ENCODE data around the gene CFHR1.
"Not testable (repeated sequence)": the region's sequence is repeated elsewhere in the genome, so short reads cannot be mapped to it uniquely, and the experiment has no call there.

The CFHR1 gene

GRCh38 chr1:196808529-196809235 is 10.8 kb upstream of the CFHR1 start:
- Histone ChIP-seq H3K27me3 (ENCODE audit: control insufficient read depth, insufficient read depth, low read length) (no peaks in the 10 kb centered on the region), H3K27ac (ENCODE audit: low read depth, low read length) (no peak overlapping the region), H3K9me3 (ENCODE audit: control insufficient read depth, insufficient read depth, low read depth, low read length) (no peaks in the 10 kb centered on the region), H3K9ac (ENCODE audit: low read length) (no peak overlapping the region), H3K36me3 (ENCODE audit: control insufficient read depth, insufficient read depth, low read length) (no peaks in the 10 kb centered on the region), H3K4me1 (ENCODE audit: control insufficient read depth, insufficient read depth, low read length) (no peaks in the 10 kb centered on the region), H3K4me3 (ENCODE audit: low read depth, low read length) (no peak overlapping the region)

GRCh38 chr1:196817442-196817841 is 2.1 kb upstream of the CFHR1 start:
- H3K4me3 ChIP-seq (ENCODE audit: low read depth, low read length); H3K4me1 ChIP-seq (ENCODE audit: control insufficient read depth, insufficient read depth, low read length); H3K27ac ChIP-seq (ENCODE audit: low read depth, low read length); H3K36me3 ChIP-seq (ENCODE audit: control insufficient read depth, insufficient read depth, low read length); H3K27me3 ChIP-seq (ENCODE audit: control insufficient read depth, insufficient read depth, low read length); H3K9ac ChIP-seq (ENCODE audit: low read length); H3K9me3 ChIP-seq (ENCODE audit: control insufficient read depth, insufficient read depth, low read depth, low read length): not testable (repeated sequence)

DNA sequence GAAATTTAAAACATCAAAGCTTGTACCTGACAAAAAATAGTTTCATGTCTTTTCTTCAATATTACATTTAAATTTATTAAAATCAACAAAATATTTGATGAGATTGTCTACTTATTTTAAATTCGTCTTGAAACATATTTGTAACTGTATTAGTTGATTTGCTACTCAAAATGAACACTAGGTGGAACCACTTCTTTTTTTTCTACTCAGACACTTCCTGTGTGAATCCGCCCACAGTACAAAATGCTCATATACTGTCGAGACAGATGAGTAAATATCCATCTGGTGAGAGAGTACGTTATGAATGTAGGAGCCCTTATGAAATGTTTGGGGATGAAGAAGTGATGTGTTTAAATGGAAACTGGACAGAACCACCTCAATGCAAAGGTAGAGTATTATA is 8.3 kb downstream of the CFHR1 start:
- not testable (repeated sequence) for H3K36me3 ChIP-seq (ENCODE audit: control insufficient read depth, insufficient read depth, low read length); H3K9ac ChIP-seq (ENCODE audit: low read length); H3K27ac ChIP-seq (ENCODE audit: low read depth, low read length); H3K27me3 ChIP-seq (ENCODE audit: control insufficient read depth, insufficient read depth, low read length); H3K4me3 ChIP-seq (ENCODE audit: low read depth, low read length); H3K9me3 ChIP-seq (ENCODE audit: control insufficient read depth, insufficient read depth, low read depth, low read length); H3K4me1 ChIP-seq (ENCODE audit: control insufficient read depth, insufficient read depth, low read length)

GRCh38 chr1:196849613-196850492 is 30.3 kb downstream of the CFHR1 start:
- H3K4me1 ChIP-seq (ENCODE audit: control insufficient read depth, insufficient read depth, low read length); H3K4me3 ChIP-seq (ENCODE audit: low read depth, low read length); H3K9ac ChIP-seq (ENCODE audit: low read length); H3K27me3 ChIP-seq (ENCODE audit: control insufficient read depth, insufficient read depth, low read length); H3K36me3 ChIP-seq (ENCODE audit: control insufficient read depth, insufficient read depth, low read length); H3K27ac ChIP-seq (ENCODE audit: low read depth, low read length); H3K9me3 ChIP-seq (ENCODE audit: control insufficient read depth, insufficient read depth, low read depth, low read length): not testable (repeated sequence)

DNA sequence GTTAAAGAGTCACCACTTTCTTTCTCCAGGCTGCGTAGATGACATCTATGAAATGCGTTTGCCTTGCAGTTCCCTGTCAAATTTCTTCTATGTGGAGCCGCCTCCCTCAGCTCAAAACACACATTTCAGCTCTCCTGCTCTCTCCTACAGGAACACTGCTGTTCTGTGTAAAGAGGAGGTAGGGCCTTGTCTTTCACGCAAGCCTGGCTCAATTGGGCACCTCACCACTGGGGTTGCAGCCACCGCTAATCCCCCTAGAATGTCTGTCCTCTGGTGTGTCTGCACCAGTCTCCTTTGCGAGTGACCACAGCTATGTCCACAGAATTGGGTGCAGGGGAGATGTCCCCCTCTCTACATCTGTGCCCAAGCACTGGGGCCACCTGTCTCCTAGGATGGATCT is 36.5 kb downstream of the CFHR1 start:
- H3K9ac ChIP-seq (ENCODE audit: low read length): no peak overlapping the region
- H3K4me3 ChIP-seq (ENCODE audit: low read depth, low read length): no peak overlapping the region
- no peaks in the 10 kb centered on the region for H3K4me1 ChIP-seq (ENCODE audit: control insufficient read depth, insufficient read depth, low read length)
- H3K36me3 ChIP-seq (ENCODE audit: control insufficient read depth, insufficient read depth, low read length): no peaks in the 10 kb centered on the region
- no peaks in the 10 kb centered on the region for H3K9me3 ChIP-seq (ENCODE audit: control insufficient read depth, insufficient read depth, low read depth, low read length)
- H3K27ac ChIP-seq (ENCODE audit: low read depth, low read length): no peak overlapping the region
- H3K27me3 ChIP-seq (ENCODE audit: control insufficient read depth, insufficient read depth, low read length): no peaks in the 10 kb centered on the region

DNA sequence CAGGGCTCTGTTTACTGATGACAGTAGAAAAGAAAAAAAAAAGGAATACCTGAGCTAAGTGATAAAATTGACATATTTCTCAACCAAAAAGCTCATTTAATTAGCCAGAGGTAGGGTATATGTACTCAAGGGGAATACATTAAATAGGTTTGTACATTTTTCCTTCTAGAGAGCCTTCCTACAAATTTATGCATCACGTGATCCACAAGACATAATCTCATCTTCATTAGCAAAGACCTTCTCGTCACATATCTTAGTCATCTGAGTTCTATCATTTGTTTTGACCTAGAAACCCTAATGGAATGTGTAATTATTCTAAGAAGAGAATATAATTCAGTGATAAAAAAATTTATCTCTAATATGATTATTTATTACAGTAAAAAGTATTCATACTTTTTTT is 37.7 kb downstream of the CFHR1 start:
- H3K4me1 ChIP-seq (ENCODE audit: control insufficient read depth, insufficient read depth, low read length): no peaks in the 10 kb centered on the region
- H3K4me3 ChIP-seq (ENCODE audit: low read depth, low read length): no peak overlapping the region
- H3K9ac ChIP-seq (ENCODE audit: low read length): no peak overlapping the region
- H3K27me3 ChIP-seq (ENCODE audit: control insufficient read depth, insufficient read depth, low read length): no peaks in the 10 kb centered on the region
- no peaks in the 10 kb centered on the region for H3K36me3 ChIP-seq (ENCODE audit: control insufficient read depth, insufficient read depth, low read length)
- H3K9me3 ChIP-seq (ENCODE audit: control insufficient read depth, insufficient read depth, low read depth, low read length): no peaks in the 10 kb centered on the region
- no peak overlapping the region for H3K27ac ChIP-seq (ENCODE audit: low read depth, low read length)

DNA sequence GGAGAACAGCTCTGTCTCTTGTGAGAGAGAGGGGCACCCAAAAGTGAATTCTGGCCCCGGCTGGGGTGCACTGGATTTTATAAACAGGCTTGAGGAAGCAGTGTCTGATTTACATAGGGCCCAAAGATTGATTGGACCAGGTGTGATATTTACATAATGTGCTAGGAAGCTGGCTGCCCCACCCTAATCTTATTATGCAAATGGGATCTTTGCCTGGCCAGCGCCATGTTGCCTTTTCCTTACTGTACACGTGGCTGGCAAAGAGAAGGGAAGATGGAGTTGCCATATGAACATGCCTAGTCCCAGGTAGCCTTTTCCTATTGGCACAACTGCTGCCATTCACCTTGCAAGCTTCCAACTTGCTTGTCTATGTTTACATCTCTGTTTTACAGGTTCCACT is 39.3 kb downstream of the CFHR1 start:
- H3K9ac ChIP-seq (ENCODE audit: low read length): no peak overlapping the region
- no peaks in the 10 kb centered on the region for H3K27me3 ChIP-seq (ENCODE audit: control insufficient read depth, insufficient read depth, low read length)
- no peaks in the 10 kb centered on the region for H3K4me1 ChIP-seq (ENCODE audit: control insufficient read depth, insufficient read depth, low read length)
- H3K4me3 ChIP-seq (ENCODE audit: low read depth, low read length): no peak overlapping the region
- no peaks in the 10 kb centered on the region for H3K36me3 ChIP-seq (ENCODE audit: control insufficient read depth, insufficient read depth, low read length)
- no peak overlapping the region for H3K27ac ChIP-seq (ENCODE audit: low read depth, low read length)
- no peaks in the 10 kb centered on the region for H3K9me3 ChIP-seq (ENCODE audit: control insufficient read depth, insufficient read depth, low read depth, low read length)

GRCh38 chr1:196860323-196860884 is 40.9 kb downstream of the CFHR1 start:
- H3K4me1 ChIP-seq (ENCODE audit: control insufficient read depth, insufficient read depth, low read length): no peaks in the 10 kb centered on the region
- H3K4me3 ChIP-seq (ENCODE audit: low read depth, low read length): no peak overlapping the region
- no peaks in the 10 kb centered on the region for H3K9me3 ChIP-seq (ENCODE audit: control insufficient read depth, insufficient read depth, low read depth, low read length)
- H3K9ac ChIP-seq (ENCODE audit: low read length): no peak overlapping the region
- H3K27ac ChIP-seq (ENCODE audit: low read depth, low read length): no peak overlapping the region
- H3K36me3 ChIP-seq (ENCODE audit: control insufficient read depth, insufficient read depth, low read length): no peaks in the 10 kb centered on the region
- no peaks in the 10 kb centered on the region for H3K27me3 ChIP-seq (ENCODE audit: control insufficient read depth, insufficient read depth, low read length)

GRCh38 chr1:196861429-196861828 is 41.9 kb downstream of the CFHR1 start:
- Histone ChIP-seq H3K27ac (ENCODE audit: low read depth, low read length) (no peak overlapping the region), H3K4me1 (ENCODE audit: control insufficient read depth, insufficient read depth, low read length) (no peaks in the 10 kb centered on the region), H3K9me3 (ENCODE audit: control insufficient read depth, insufficient read depth, low read depth, low read length) (no peaks in the 10 kb centered on the region), H3K36me3 (ENCODE audit: control insufficient read depth, insufficient read depth, low read length) (no peaks in the 10 kb centered on the region), H3K9ac (ENCODE audit: low read length) (no peak overlapping the region), H3K27me3 (ENCODE audit: control insufficient read depth, insufficient read depth, low read length) (no peaks in the 10 kb centered on the region), H3K4me3 (ENCODE audit: low read depth, low read length) (no peak overlapping the region)

GRCh38 chr1:196866974-196867373 is 47.4 kb downstream of the CFHR1 start:
- no peak overlapping the region for H3K27ac ChIP-seq (ENCODE audit: low read depth, low read length)
- H3K4me1 ChIP-seq (ENCODE audit: control insufficient read depth, insufficient read depth, low read length): no peaks in the 10 kb centered on the region
- no peaks in the 10 kb centered on the region for H3K36me3 ChIP-seq (ENCODE audit: control insufficient read depth, insufficient read depth, low read length)
- H3K27me3 ChIP-seq (ENCODE audit: control insufficient read depth, insufficient read depth, low read length): no peaks in the 10 kb centered on the region
- no peak overlapping the region for H3K9ac ChIP-seq (ENCODE audit: low read length)
- H3K4me3 ChIP-seq (ENCODE audit: low read depth, low read length): no peak overlapping the region
- H3K9me3 ChIP-seq (ENCODE audit: control insufficient read depth, insufficient read depth, low read depth, low read length): no peaks in the 10 kb centered on the region

DNA sequence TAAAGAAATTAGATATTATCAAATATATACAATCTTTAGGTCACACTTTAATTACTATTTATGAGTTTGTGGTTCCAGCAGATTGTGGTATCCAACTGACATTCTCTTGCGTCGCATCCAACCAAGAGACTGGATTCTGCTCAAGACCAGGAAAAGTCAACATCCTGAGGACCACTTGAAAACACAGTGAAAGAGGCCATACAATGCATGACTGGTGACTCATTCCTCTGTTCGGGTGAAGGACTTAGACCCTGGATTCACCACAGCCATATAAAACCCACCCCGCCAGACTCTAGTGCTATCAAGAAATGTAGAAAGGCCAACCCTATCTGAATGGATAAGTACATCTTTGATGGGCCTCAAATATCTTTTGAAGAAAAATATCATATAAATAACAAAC is 53.9 kb downstream of the CFHR1 start:
- Histone ChIP-seq H3K9ac (ENCODE audit: low read length) (no peak overlapping the region), H3K9me3 (ENCODE audit: control insufficient read depth, insufficient read depth, low read depth, low read length) (no peaks in the 10 kb centered on the region), H3K4me3 (ENCODE audit: low read depth, low read length) (no peak overlapping the region), H3K27ac (ENCODE audit: low read depth, low read length) (no peak overlapping the region), H3K36me3 (ENCODE audit: control insufficient read depth, insufficient read depth, low read length) (no peaks in the 10 kb centered on the region), H3K4me1 (ENCODE audit: control insufficient read depth, insufficient read depth, low read length) (no peaks in the 10 kb centered on the region), H3K27me3 (ENCODE audit: control insufficient read depth, insufficient read depth, low read length) (peaks cover 11% of the 10 kb centered on the region)
